ENCODE measurements around the gene BTBD19.
"Not testable (repeated sequence)": the region's sequence is repeated elsewhere in the genome, so short reads cannot be mapped to it uniquely, and the experiment has no call there.

BTBD19 gene

GRCh38 chr1:44808063-44808937, at the start of gene BTBD19:
Gene BTBD19, plus strand, starts transcription at chr1:44808523. Its CDS starts 298 bp downstream, at chr1:44808821.
- no peak for TF ChIP-seq CTCF (IDR thresholded peaks at IDR 0.05; ENCODE audit: insufficient read depth, low read depth, low read length, missing control alignments)
- H3K4me3 ChIP-seq (ENCODE audit: low read depth, low read length) = peak within 1 kb of the TSS; percentile 35
- no peak for DNase-seq (ENCODE audit: low read depth)

- no peak for TF ChIP-seq CTCF (IDR thresholded peaks at IDR 0.05; ENCODE audit: insufficient read depth, low read depth, low read length, missing control alignments)
- no peak for DNase-seq (ENCODE audit: low read depth)
- no peak overlapping the region for H3K4me3 ChIP-seq (ENCODE audit: low read depth, low read length)
These were observed 49.2 kb upstream of the BTBD19 start for GRCh38 chr1:44759077-44759476.

- no peak for TF ChIP-seq CTCF (IDR thresholded peaks at IDR 0.05; ENCODE audit: insufficient read depth, low read depth, low read length, missing control alignments)
- H3K4me3 ChIP-seq (ENCODE audit: low read depth, low read length) = no peak overlapping the region
- no peak for DNase-seq (ENCODE audit: low read depth)
These were observed 47.4 kb upstream of the BTBD19 start for GRCh38 chr1:44760876-44761275.

- H3K4me3 ChIP-seq (ENCODE audit: low read depth, low read length); DNase-seq (ENCODE audit: low read depth): not testable (repeated sequence)
These were observed 41.9 kb upstream of the BTBD19 start for GRCh38 chr1:44766421-44766820.

GRCh38 chr1:44775078-44775929, 33.0 kb upstream of the BTBD19 start, which contains the start of gene RPS8:
Gene RPS8, plus strand, starts transcription at chr1:44775540. Its CDS starts 57 bp downstream, at chr1:44775597.
- peak within 1 kb of the TSS; percentile 80 for H3K4me3 ChIP-seq (ENCODE audit: low read depth, low read length)
- TF ChIP-seq CTCF (IDR thresholded peaks at IDR 0.05; ENCODE audit: insufficient read depth, low read depth, low read length, missing control alignments) = no peak
- DNase-seq (ENCODE audit: low read depth) = peak; percentile 95

GRCh38 chr1:44775930-44776729, 32.2 kb upstream of the BTBD19 start:
- peak; percentile 53 for DNase-seq (ENCODE audit: low read depth)
- no peak for TF ChIP-seq CTCF (IDR thresholded peaks at IDR 0.05; ENCODE audit: insufficient read depth, low read depth, low read length, missing control alignments)
- H3K4me3 ChIP-seq (ENCODE audit: low read depth, low read length) = peak overlapping the region; percentile 80
